ENCODE data around the gene HCN1. TPM values are rescaled to one million over a fixed set of nuclear protein-coding genes. Genes with fewer than 3 reads are reported as not detected.

HCN1 gene
- total RNA-seq, 1 experiment from 2014 or later = not detected

DNA sequence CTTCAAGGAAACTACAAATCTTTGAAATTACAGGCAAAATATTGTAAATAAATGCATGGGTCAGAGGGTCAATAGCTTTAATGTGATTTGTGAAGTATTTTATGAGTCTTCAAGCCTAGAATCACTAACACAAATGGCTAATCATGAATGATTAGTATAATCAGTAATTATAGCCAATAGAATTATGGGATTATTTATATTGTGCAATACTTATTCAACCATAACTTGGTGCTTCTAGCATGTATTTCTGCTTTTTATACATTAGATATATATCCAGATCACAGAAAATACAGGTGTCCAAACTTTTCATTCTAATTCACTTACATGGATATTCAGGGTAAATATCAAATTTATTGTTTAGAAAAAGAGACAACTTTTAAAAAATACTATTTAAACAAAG, 12.1 kb downstream of the HCN1 start:
- no peaks in the 10 kb centered on the region for H3K9me3 Mint-ChIP-seq (ENCODE audit: unreplicated experiment)
- no peaks in the 10 kb centered on the region for H3K4me1 Mint-ChIP-seq (ENCODE audit: insufficient read depth, unreplicated experiment)
- H3K36me3 Mint-ChIP-seq (ENCODE audit: insufficient read depth, unreplicated experiment) = peaks cover 6% of the 10 kb centered on the region
- TF ChIP-seq, protein P1, sequence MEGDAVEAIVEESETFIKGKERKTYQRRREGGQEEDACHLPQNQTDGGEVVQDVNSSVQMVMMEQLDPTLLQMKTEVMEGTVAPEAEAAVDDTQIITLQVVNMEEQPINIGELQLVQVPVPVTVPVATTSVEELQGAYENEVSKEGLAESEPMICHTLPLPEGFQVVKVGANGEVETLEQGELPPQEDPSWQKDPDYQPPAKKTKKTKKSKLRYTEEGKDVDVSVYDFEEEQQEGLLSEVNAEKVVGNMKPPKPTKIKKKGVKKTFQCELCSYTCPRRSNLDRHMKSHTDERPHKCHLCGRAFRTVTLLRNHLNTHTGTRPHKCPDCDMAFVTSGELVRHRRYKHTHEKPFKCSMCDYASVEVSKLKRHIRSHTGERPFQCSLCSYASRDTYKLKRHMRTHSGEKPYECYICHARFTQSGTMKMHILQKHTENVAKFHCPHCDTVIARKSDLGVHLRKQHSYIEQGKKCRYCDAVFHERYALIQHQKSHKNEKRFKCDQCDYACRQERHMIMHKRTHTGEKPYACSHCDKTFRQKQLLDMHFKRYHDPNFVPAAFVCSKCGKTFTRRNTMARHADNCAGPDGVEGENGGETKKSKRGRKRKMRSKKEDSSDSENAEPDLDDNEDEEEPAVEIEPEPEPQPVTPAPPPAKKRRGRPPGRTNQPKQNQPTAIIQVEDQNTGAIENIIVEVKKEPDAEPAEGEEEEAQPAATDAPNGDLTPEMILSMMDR (IDR thresholded peaks at IDR 0.05; ENCODE audit: unreplicated experiment) = no peak
- H3K4me3 Mint-ChIP-seq (ENCODE audit: unreplicated experiment) = no peak overlapping the region
- H3K27me3 Mint-ChIP-seq (ENCODE audit: insufficient read depth, unreplicated experiment) = no peaks in the 10 kb centered on the region
- POLR2A ChIA-PET = no interaction called here
- intact Hi-C loops (cut with micrococcal nuclease) = no loop called here
- no peak overlapping the region for H3K27ac Mint-ChIP-seq (ENCODE audit: low read depth, unreplicated experiment)
- DNase-seq (ENCODE audit: unreplicated experiment) = no peak
- BruUV-seq (replicated peaks) = no TSS peak
- CTCF ChIA-PET = no interaction called here

DNA sequence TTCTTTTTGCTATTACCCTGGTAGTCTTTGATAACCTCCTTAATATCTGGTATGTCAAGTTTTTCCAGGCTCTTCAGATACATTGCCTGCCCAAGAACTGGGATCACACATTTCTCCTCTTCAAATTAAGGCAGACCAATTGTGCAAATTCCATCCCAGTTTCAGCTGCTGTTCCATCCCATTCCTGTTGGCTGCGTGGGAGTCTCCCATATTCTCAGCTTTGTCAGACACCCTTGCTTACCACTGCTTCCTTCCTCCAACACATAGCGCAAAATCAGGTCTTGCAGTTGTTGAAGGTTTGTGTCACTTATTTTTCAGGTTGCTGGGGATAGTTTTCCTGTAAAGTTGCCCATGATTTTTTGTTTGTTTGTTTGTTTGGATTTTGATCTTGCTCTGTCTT, 15.2 kb downstream of the HCN1 start:
- CTCF ChIA-PET = no interaction called here
- no peak for DNase-seq (ENCODE audit: unreplicated experiment)
- Mint-ChIP-seq H3K4me1 (ENCODE audit: insufficient read depth, unreplicated experiment) (peaks cover 5% of the 10 kb centered on the region), H3K4me3 (ENCODE audit: unreplicated experiment) (no peak overlapping the region), H3K27ac (ENCODE audit: low read depth, unreplicated experiment) (no peak overlapping the region), H3K36me3 (ENCODE audit: insufficient read depth, unreplicated experiment) (peaks cover 6% of the 10 kb centered on the region), H3K9me3 (ENCODE audit: unreplicated experiment) (no peaks in the 10 kb centered on the region), H3K27me3 (ENCODE audit: insufficient read depth, unreplicated experiment) (no peaks in the 10 kb centered on the region)
- no TSS peak for BruUV-seq (replicated peaks)
- POLR2A ChIA-PET = no interaction called here
- TF ChIP-seq, protein P1 (IDR thresholded peaks at IDR 0.05; ENCODE audit: unreplicated experiment) = no peak
- intact Hi-C loops (cut with micrococcal nuclease) = no loop called here

DNA sequence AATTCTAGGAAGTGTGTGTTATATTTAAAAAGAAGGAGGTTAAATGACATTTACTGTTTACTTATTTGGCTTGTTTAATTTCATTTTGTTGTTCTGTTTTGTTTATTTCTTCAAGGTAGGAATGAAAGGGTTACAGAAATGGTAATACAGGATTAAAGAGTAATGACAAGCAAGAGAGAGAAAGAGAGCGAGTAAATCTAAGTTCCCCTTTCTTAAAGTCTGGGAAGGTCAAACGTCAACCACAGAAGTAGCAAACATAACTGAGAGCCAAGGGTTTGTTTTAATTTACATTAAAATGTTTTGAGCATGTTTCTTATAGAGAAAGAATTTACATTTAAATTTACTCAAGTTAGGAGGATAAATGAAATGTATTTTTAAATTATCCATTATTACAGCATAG, 18.7 kb downstream of the HCN1 start:
- BruUV-seq (replicated peaks) = no TSS peak
- ChIA-PET POLR2A (no interaction called here), CTCF (no interaction called here)
- Mint-ChIP-seq H3K9me3 (ENCODE audit: unreplicated experiment) (no peaks in the 10 kb centered on the region), H3K4me3 (ENCODE audit: unreplicated experiment) (no peak overlapping the region), H3K27ac (ENCODE audit: low read depth, unreplicated experiment) (no peak overlapping the region), H3K27me3 (ENCODE audit: insufficient read depth, unreplicated experiment) (no peaks in the 10 kb centered on the region), H3K36me3 (ENCODE audit: insufficient read depth, unreplicated experiment) (peaks cover 6% of the 10 kb centered on the region), H3K4me1 (ENCODE audit: insufficient read depth, unreplicated experiment) (peaks cover 5% of the 10 kb centered on the region)
- DNase-seq (ENCODE audit: unreplicated experiment) = no peak
- TF ChIP-seq, protein P1 (IDR thresholded peaks at IDR 0.05; ENCODE audit: unreplicated experiment) = no peak
- intact Hi-C loops (cut with micrococcal nuclease) = no loop called here

DNA sequence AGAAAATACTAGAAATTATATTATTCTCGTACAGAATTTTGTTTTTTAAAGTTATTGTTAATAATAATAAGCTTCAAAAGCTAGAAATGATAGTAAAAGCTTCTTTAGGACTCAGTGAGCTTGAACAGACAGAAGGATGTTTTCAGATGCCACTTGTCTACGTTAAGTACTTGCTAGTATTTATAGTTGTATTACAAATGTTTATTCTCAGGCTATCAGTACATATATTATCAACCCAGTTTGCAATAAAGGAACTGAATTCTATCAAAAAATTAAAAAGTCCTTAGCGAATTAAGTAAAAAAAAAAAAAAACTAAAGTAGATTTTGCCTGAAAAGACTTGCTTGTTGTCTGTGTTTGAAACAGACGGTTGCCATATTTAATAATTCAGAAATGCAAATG, 23.9 kb downstream of the HCN1 start:
- no peaks in the 10 kb centered on the region for H3K27me3 Mint-ChIP-seq (ENCODE audit: insufficient read depth, unreplicated experiment)
- H3K4me3 Mint-ChIP-seq (ENCODE audit: unreplicated experiment) = no peak overlapping the region
- ChIA-PET POLR2A (no interaction called here), CTCF (no interaction called here)
- peaks cover 7% of the 10 kb centered on the region for H3K9me3 Mint-ChIP-seq (ENCODE audit: unreplicated experiment)
- H3K4me1 Mint-ChIP-seq (ENCODE audit: insufficient read depth, unreplicated experiment) = no peaks in the 10 kb centered on the region
- no peak for DNase-seq (ENCODE audit: unreplicated experiment)
- H3K27ac Mint-ChIP-seq (ENCODE audit: low read depth, unreplicated experiment) = no peak overlapping the region
- BruUV-seq (replicated peaks) = no TSS peak
- TF ChIP-seq, protein P1 (IDR thresholded peaks at IDR 0.05; ENCODE audit: unreplicated experiment) = no peak
- intact Hi-C loops (cut with micrococcal nuclease) = no loop called here
- H3K36me3 Mint-ChIP-seq (ENCODE audit: insufficient read depth, unreplicated experiment) = no peaks in the 10 kb centered on the region

Data from MCF 10A (cell line).